H9 (cell line): ENCODE results near the gene LRRC15. TPM values are rescaled to one million over a fixed set of nuclear protein-coding genes. Genes with fewer than 3 reads are reported as not detected.

Experiments
- DNase-seq: peaks from one replicate; pipeline ENCODE4 v3.0.0-alpha.2; 2017
- H2AFZ ChIP-seq: one replicate; pipeline ENCODE4 v1.6.1; 2013; ENCODE audit warnings: mild to moderate bottlenecking, low read length, control low read depth, moderate library complexity
- H2AK5ac ChIP-seq: 2 replicates; pipeline ENCODE4 v1.6.1; 2013; ENCODE audit warnings: low read length, control low read depth, mixed read lengths; ENCODE audit not compliant: insufficient read length
- H2BK120ac ChIP-seq: one replicate; pipeline ENCODE4 v1.6.1; 2013; ENCODE audit warnings: low read depth, mild to moderate bottlenecking, low read length, control low read depth, inconsistent platforms; ENCODE audit not compliant: poor library complexity, severe bottlenecking
- H2BK12ac ChIP-seq: 2 replicates; pipeline ENCODE4 v1.6.1; 2013; ENCODE audit warnings: low read length, control low read depth, mixed read lengths, low read depth; ENCODE audit not compliant: insufficient read length
- H2BK15ac ChIP-seq: 2 replicates; pipeline ENCODE4 v1.6.1; 2013; ENCODE audit warnings: low read depth, low read length, control low read depth
- H2BK20ac ChIP-seq: one replicate; pipeline ENCODE4 v1.6.1; 2013; ENCODE audit warnings: low read depth, mild to moderate bottlenecking, low read length, control low read depth, inconsistent platforms; ENCODE audit not compliant: poor library complexity, severe bottlenecking
- H2BK5ac ChIP-seq: 2 replicates; pipeline ENCODE4 v1.6.1; 2013; ENCODE audit warnings: low read length, control low read depth, mixed read lengths; ENCODE audit not compliant: insufficient read length
- H3K14ac ChIP-seq: 2 replicates; pipeline ENCODE4 v1.6.1; 2013; ENCODE audit warnings: low read length, control low read depth; ENCODE audit not compliant: insufficient read depth
- H3K18ac ChIP-seq: 2 replicates; pipeline ENCODE4 v1.6.1; 2013; ENCODE audit warnings: low read depth, mild to moderate bottlenecking, mixed read lengths, low read length, control low read depth; ENCODE audit not compliant: insufficient read length
- H3K23ac ChIP-seq: 2 replicates; pipeline ENCODE4 v1.6.1; 2013; ENCODE audit warnings: low read length, control low read depth, mixed read lengths, low read depth; ENCODE audit not compliant: insufficient read length
- H3K23me2 ChIP-seq: 2 replicates; pipeline ENCODE4 v1.6.1; 2013; ENCODE audit warnings: low read depth, mild to moderate bottlenecking, mixed read lengths, low read length, control low read depth; ENCODE audit not compliant: insufficient read length, poor library complexity, severe bottlenecking
- H3K27ac ChIP-seq: 2 replicates; pipeline ENCODE4 v1.5.1; 2013; ENCODE audit warnings: low read length, control low read depth, mixed read lengths, low read depth; ENCODE audit not compliant: insufficient read length
- H3K27me3 ChIP-seq: 2 replicates; pipeline ENCODE4 v1.6.1; 2013; ENCODE audit warnings: low read length, control low read depth, inconsistent platforms; ENCODE audit not compliant: insufficient read depth
- H3K4ac ChIP-seq: 2 replicates; pipeline ENCODE4 v1.6.1; 2013; ENCODE audit warnings: low read depth, mild to moderate bottlenecking, control low read depth, inconsistent platforms, low read length, moderate library complexity
- H3K4me1 ChIP-seq: 2 replicates; pipeline ENCODE4 v1.6.1; 2013; ENCODE audit warnings: low read length, control low read depth, inconsistent platforms; ENCODE audit not compliant: insufficient read depth
- H3K4me2 ChIP-seq: 2 replicates; pipeline ENCODE4 v1.6.1; 2013; ENCODE audit warnings: low read length, control low read depth, mixed read lengths; ENCODE audit not compliant: insufficient read length, insufficient read depth
- H3K56ac ChIP-seq: 2 replicates; pipeline ENCODE4 v1.6.1; 2013; ENCODE audit warnings: low read depth, mild to moderate bottlenecking, mixed read lengths, low read length, control low read depth; ENCODE audit not compliant: insufficient read length
- H3K79me1 ChIP-seq: 2 replicates; pipeline ENCODE4 v1.6.1; 2013; ENCODE audit warnings: low read depth, mild to moderate bottlenecking, moderate library complexity, low read length, control low read depth, inconsistent platforms; ENCODE audit not compliant: insufficient read depth, poor library complexity, severe bottlenecking
- H3K79me2 ChIP-seq: 2 replicates; pipeline ENCODE4 v1.6.1; 2013; ENCODE audit warnings: low read length, control low read depth, inconsistent platforms; ENCODE audit not compliant: insufficient read depth
- H3K9ac ChIP-seq: 2 replicates; pipeline ENCODE4 v1.6.1; 2013; ENCODE audit warnings: low read length, control low read depth, mixed read lengths; ENCODE audit not compliant: insufficient read length; ENCODE audit errors: extremely low read depth
- H3K9me3 ChIP-seq: one replicate; pipeline ENCODE4 v1.6.1; 2013; ENCODE audit warnings: low read depth, low read length, inconsistent platforms; ENCODE audit not compliant: control insufficient read depth
- H3T11ph ChIP-seq: one replicate; pipeline ENCODE4 v1.6.1; 2013; ENCODE audit warnings: mild to moderate bottlenecking, low read length, control low read depth, inconsistent platforms
- H4K20me1 ChIP-seq: one replicate; pipeline ENCODE4 v1.6.1; 2013; ENCODE audit not compliant: control insufficient read depth, insufficient read length, insufficient read depth
- H4K5ac ChIP-seq: 2 replicates; pipeline ENCODE4 v1.6.1; 2013; ENCODE audit warnings: low read depth, mild to moderate bottlenecking, mixed read lengths, low read length, control low read depth; ENCODE audit not compliant: insufficient read length
- H4K8ac ChIP-seq: replicated peaks from 2 replicates; pipeline ENCODE4 v1.6.1; 2013; ENCODE audit warnings: low read length, control low read depth, mixed read lengths, low read depth; ENCODE audit not compliant: insufficient read length
- H4K91ac ChIP-seq: 2 replicates; pipeline ENCODE4 v1.6.1; 2013; ENCODE audit warnings: low read depth, mild to moderate bottlenecking, moderate library complexity, mixed read lengths, low read length, control low read depth; ENCODE audit not compliant: insufficient read length
- H3K27ac Mint-ChIP-seq, 3 experiments: 2 replicates in 2 of 3; 3 replicates in 1 of 3; pipeline ENCODE4 v1.8.0; 2020 to 2021; ENCODE audit warnings: mixed read lengths in 3 of 3, mild to moderate bottlenecking in 1 of 3, moderate library complexity in 1 of 3
- H3K27me3 Mint-ChIP-seq: 2 replicates; pipeline ENCODE4 v1.8.0; 2021; ENCODE audit warnings: low read depth, mild to moderate bottlenecking, moderate library complexity, mixed read lengths
- H3K36me3 Mint-ChIP-seq, 3 experiments: 2 replicates in 2 of 3; 3 replicates in 1 of 3; pipeline ENCODE4 v1.8.0; 2020 to 2021; ENCODE audit warnings: low read depth in 3 of 3, mixed read lengths in 3 of 3; ENCODE audit not compliant: insufficient read depth in 1 of 3
- H3K4me1 Mint-ChIP-seq, 2 experiments: 2 replicates each; pipeline ENCODE4 v1.8.0; 2020; ENCODE audit warnings: mixed read lengths in 2 of 2
- H3K4me3 Mint-ChIP-seq, 2 experiments: 2 replicates in 1 of 2; 3 replicates in 1 of 2; pipeline ENCODE4 v1.8.0; 2020 to 2021; ENCODE audit warnings: mild to moderate bottlenecking in 2 of 2, mixed read lengths in 2 of 2, moderate library complexity in 1 of 2
- H3K9me3 Mint-ChIP-seq, 2 experiments: 2 replicates in 1 of 2; 3 replicates in 1 of 2; pipeline ENCODE4 v1.8.0; 2020; ENCODE audit warnings: mild to moderate bottlenecking in 2 of 2, mixed read lengths in 2 of 2, moderate library complexity in 1 of 2
- WGBS: extraction: QIAGEN DNeasy Blood & Tissue Kit; methylation state at CpG from one replicate; pipeline ENCODE4 v1.1.7; 2013; ENCODE audit warnings: missing lambda C conversion rate, low lambda C conversion rate, mixed read lengths; ENCODE audit not compliant: insufficient read length; ENCODE audit errors: extremely low coverage; 5-methylcytosine and 5-hydroxymethylcytosine counted together
- total RNA-seq: library from RNA; stranded (reverse); gene quantifications from 2 replicates; pipeline ENCODE4 v1.2.1, GENCODE V29; 2021
- TF ChIP-seq, protein P1 (sequence below): fragments of 200-600 bp; sonication (generic); conservative IDR thresholded peaks from 3 replicates; pipeline ENCODE4 v1.8.0; 2021; ENCODE audit warnings: antibody characterized with exemption, mild to moderate bottlenecking

The LRRC15 gene
- total RNA-seq, 1 experiment from 2014 or later, result 0.07 TPM

DNA sequence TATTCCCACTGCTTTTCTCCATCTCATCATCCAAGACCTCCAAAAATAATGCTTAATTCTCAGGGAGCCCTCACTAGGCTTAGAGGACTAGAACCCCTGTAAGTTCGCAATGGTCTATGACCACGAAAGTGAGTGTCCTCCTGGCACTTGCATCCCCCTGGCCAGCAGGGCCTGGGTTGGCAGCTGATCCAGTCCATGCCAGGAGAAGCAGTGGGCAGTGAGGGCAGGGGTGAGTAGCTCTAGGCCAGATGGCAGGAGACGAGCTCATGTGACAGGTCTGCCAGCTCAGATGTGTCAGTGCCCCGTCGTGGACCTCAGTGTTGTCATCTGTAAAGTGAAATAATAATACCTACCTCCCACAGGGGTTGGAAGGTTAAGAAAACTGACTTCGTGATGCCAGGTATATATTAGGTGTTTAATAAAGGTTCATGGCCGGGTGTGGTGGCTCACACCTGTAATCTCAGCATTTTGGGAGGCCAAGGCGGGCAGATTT is 18.4 kb upstream of the LRRC15 start:
- no CpG with 5 or more reads among the region's 8 CpGs for WGBS
- H3K4me2 ChIP-seq, result no peak overlapping the region
- H3T11ph ChIP-seq, result no peak overlapping the region
- H2AK5ac ChIP-seq, result no peak overlapping the region
- H2BK15ac ChIP-seq, result no peak overlapping the region
- no peaks in the 10 kb centered on the region for H3K79me1 ChIP-seq
- no peak overlapping the region for H3K18ac ChIP-seq
- DNase-seq, result no peak
- H4K5ac ChIP-seq, result no peak overlapping the region
- no peaks in the 10 kb centered on the region for H3K9me3 ChIP-seq
- H3K4ac ChIP-seq, result no peak overlapping the region
- no peaks in the 10 kb centered on the region for H3K79me2 ChIP-seq
- no peak overlapping the region for H3K14ac ChIP-seq
- no peak overlapping the region for H3K27ac Mint-ChIP-seq
- H3K27me3 Mint-ChIP-seq, result peaks cover 4% of the 10 kb centered on the region; the same call in 1 of the 2 replicates
- H3K9ac ChIP-seq, result no peak overlapping the region
- H3K27ac ChIP-seq, result no peak overlapping the region
- no peak overlapping the region for H4K91ac ChIP-seq
- no peaks in the 10 kb centered on the region for H3K23me2 ChIP-seq
- no peak overlapping the region for H2BK120ac ChIP-seq
- no peaks in the 10 kb centered on the region for H4K20me1 ChIP-seq
- no peak overlapping the region for H2AFZ ChIP-seq
- H2BK12ac ChIP-seq, result no peak overlapping the region
- H2BK5ac ChIP-seq, result no peak overlapping the region
- no peaks in the 10 kb centered on the region for H3K4me1 ChIP-seq
- no peak overlapping the region for H2BK20ac ChIP-seq
- peaks cover 0 to 10% (median 0%) of the 10 kb centered on the region in 3 experiments; a peak in 4 of 7 replicates for H3K36me3 Mint-ChIP-seq
- peaks cover 21 to 29% of the 10 kb centered on the region in 2 experiments for H3K4me1 Mint-ChIP-seq
- H3K9me3 Mint-ChIP-seq, result peaks cover 6 to 8% of the 10 kb centered on the region in 2 experiments
- H3K23ac ChIP-seq, result no peak overlapping the region
- no peak overlapping the region for H3K56ac ChIP-seq
- no peak overlapping the region for H3K4me3 Mint-ChIP-seq
- H3K27me3 ChIP-seq, result no peaks in the 10 kb centered on the region
- TF ChIP-seq, protein P1, sequence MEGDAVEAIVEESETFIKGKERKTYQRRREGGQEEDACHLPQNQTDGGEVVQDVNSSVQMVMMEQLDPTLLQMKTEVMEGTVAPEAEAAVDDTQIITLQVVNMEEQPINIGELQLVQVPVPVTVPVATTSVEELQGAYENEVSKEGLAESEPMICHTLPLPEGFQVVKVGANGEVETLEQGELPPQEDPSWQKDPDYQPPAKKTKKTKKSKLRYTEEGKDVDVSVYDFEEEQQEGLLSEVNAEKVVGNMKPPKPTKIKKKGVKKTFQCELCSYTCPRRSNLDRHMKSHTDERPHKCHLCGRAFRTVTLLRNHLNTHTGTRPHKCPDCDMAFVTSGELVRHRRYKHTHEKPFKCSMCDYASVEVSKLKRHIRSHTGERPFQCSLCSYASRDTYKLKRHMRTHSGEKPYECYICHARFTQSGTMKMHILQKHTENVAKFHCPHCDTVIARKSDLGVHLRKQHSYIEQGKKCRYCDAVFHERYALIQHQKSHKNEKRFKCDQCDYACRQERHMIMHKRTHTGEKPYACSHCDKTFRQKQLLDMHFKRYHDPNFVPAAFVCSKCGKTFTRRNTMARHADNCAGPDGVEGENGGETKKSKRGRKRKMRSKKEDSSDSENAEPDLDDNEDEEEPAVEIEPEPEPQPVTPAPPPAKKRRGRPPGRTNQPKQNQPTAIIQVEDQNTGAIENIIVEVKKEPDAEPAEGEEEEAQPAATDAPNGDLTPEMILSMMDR, result no peak
- H4K8ac ChIP-seq, result no peak overlapping the region
